RKO (cell line): Measurements from ENCODE around the gene NOS1AP.
"Not testable (repeated sequence)": the region's sequence is repeated elsewhere in the genome, so short reads cannot be mapped to it uniquely, and the experiment has no call there.

ENCODE experiments used
- DNase-seq: peaks from one replicate; pipeline ENCODE4 v3.0.0-alpha.2; 2016; ENCODE audit warnings: low spot score

NOS1AP gene

GRCh38 chr1:162059721-162060120, 9.8 kb upstream of the NOS1AP start:
- no peak for DNase-seq

DNA sequence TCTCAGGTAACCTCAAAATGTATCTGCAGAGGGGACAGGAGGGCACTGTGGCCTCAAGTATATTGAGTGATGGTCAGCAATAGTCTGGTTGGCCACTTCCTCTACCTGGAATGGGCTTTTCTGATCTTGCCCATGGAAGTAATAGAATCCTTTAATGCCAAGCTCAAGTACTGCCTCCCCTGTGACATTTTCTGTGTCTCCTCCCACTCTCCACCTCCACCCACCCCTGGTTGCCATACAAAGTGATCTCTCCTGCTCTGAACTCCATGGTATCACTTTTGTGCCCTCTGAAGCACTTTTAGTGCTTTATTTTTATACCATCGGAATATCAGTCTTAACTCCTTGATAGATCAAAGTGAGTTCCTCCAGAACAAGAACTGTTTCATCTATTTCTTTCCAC, 9.2 kb upstream of the NOS1AP start:
- DNase-seq, result no peak

DNA sequence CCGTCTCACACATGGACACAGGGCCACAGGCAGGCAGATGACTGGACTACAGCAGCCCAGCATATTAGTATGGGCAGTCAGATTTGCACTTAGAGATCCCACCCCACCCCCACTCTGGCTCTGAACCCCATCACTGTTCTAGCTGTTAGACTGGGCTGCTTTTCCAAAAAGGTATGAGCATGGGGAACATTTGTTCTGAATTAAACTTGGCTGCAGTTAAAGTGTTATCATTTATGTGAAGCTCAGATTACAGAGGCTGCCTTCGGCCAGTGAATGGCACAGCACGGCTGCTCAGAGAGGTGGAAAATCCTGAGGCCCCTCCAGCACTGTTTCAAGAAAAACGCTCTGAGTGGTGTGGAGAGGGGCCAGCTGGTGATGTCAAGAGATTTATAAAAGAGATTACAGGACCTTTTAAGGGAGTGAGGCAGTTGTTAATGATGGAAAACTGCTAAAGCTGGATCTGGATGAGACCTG, 6.9 kb upstream of the NOS1AP start:
- no peak for DNase-seq

GRCh38 chr1:162065016-162065415, 4.5 kb upstream of the NOS1AP start:
- no peak for DNase-seq

DNA sequence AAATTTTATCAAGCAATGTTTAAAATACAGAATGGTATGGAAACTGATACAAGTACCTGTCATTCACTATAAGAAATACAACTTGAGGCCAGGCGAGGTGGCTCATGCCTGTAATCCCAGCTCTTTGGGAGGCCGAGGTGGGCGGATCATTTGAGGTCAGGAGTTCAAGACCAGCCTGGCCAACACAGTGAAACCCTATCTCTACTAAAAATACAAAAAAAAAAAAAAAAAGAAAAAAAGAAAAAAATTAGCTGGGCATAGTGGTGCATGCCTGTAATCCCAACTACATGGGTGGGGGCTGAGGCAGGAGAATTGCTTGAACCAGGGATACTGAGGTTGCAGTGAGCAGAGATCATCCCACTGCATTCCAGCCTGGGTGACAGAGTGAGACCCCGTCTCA, 2.7 kb upstream of the NOS1AP start:
- DNase-seq, result not testable (repeated sequence)

DNA sequence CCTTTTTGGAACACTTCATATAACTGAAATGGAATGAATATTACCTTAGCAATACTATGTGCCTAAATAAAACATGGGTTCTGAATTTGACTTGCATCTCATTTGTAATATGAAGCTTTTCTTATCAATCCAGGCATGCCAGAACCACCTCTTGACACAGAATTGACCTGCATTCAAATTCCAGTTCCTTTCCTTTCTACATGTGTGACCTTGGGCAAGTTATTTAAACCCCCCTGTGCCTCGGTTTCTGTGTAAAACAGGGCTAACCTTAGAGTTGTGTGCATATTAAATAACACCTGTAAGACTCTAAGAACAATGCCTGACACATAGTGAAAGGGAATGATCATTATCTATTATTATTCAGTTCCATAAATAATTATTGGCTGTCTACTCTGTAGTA, 2.0 kb upstream of the NOS1AP start:
- no peak for DNase-seq

DNA sequence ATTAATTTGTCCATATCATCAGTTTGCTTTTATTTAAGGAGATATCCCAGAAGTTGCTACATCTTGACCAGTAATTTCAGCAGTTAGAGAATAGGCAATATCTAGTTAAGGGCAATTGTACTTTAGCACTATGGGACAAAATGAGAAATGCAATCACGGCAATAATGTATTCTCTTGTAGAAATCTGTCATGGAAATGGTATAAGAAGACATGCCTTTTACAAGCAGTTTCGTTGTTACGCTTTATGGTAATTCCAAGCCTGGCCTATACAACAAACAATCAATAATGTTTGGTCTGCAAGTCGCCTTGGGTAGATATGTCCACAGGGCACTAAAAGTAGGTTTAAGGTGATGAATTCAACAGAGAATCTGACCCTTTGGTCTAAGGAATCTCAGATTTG, 1.2 kb upstream of the NOS1AP start:
- no peak for DNase-seq

DNA sequence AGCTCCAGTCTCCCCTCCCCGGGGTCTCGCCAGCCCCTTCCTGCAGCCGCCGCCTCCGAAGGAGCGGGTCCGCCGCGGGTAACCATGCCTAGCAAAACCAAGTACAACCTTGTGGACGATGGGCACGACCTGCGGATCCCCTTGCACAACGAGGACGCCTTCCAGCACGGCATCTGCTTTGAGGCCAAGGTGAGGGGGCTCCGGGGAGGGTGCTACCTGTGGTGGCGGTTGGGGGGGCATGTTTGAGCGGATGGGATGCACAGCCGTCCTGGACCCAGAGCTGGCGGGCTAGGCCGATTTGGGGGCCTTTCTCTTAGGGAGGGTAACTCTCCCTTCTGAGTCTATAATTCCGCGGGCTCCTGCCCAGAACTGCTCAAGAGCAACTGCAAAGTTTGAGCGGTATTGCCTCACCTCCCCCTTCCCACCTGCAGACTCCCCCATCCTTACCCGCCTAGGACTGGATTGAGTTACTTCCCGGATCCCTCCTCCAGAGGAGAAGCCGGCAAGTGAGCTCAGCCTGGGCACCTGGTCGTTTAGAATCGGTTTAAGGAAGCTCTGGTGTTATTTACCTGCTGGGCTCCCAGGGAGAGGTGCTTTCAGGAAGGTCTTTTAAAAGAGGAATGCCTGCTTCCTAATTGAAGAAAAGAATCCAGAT, 730 bp downstream of the NOS1AP start:
- no peak for DNase-seq

DNA sequence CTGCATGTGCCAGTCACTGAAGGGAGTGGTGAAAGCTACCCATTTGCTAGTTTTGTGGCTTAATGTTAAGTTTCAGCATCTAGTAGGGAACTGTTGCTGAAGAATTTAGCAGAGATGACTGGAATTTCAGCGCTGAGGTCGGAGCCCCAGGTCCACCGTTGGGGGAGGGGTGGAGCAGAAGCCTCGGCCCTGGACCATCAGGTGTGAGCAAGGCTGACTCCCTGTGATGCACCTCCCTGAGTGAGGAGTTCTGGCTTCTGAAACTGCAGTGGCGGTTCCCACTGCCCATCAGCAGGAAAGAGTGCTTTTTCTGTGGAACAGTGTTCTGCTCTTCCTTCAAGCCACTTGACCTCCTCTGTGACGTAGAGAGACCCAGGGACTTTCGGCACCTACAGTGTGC, 1.3 kb downstream of the NOS1AP start:
- no peak for DNase-seq

- DNase-seq, result no peak
Observed at GRCh38 chr1:162072740-162073139, 3.2 kb downstream of the NOS1AP start.

GRCh38 chr1:162074276-162075005, 5.0 kb downstream of the NOS1AP start:
- DNase-seq, result peak; percentile 30

DNA sequence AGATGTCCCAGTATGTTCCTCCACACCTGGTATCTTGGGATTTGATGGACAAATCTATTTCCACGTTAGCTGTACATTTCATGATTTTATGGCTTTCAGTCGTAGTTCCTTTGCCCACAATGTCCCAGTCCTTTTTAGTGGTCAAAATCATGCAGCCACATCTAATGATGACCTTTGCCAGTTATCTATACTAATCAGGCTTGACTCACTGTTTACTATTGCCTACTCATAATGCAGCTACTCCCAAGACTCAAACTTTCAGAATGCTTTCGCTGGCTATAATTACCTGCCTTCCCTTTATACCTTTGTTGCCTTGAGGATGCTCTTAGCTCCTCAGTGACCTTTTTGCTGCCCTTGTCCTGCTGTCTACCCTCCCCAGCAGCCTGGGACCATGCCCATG, 6.4 kb downstream of the NOS1AP start:
- no peak for DNase-seq

GRCh38 chr1:162077648-162078299, 8.3 kb downstream of the NOS1AP start:
- no peak for DNase-seq

DNA sequence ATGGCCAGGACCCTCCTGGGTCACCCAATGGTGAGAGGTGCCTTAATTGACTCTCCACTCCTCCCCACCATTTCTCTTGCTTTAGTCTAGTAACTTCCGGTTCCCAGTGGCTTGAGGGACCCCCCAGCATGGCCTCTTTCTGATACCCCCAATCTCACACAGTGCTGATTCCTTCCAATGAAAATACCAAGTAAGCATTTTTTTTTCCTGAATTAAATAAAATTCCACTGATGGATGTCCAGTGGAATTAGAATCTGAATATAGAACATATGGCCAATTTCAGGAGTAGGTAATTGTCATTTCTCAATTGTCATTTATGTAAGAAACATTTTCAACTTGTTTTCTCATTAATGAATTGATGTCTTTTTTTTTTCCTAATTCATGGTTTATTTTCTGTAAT, 9.5 kb downstream of the NOS1AP start:
- DNase-seq, result no peak

DNA sequence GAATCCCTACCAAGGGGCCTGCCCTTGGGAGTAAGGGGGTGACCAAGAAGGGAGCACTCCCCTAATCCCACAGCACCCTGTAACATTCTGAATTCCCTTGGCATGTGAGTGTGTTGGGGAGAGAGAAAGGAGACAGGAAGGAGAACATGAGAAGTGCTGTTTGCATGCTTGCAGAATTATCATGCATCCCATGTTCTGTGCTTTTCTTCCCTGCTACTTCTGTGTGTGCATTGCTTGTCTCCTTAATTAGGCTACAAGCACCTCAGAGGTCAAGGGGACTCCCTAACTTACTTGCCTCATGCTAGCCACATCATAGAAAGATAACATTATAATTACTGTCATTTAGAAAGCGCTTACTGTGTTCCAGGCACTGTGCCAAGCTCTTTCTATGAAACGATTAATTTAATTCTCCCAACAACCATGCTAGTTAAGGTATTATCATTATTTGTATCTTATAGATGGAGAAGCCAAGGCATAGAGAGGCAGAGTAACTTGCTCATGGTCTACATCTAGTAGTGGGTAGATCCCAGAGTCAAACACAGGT, 11.1 kb downstream of the NOS1AP start:
- DNase-seq, result no peak

GRCh38 chr1:162081316-162081715, 11.8 kb downstream of the NOS1AP start:
- DNase-seq, result no peak

DNA sequence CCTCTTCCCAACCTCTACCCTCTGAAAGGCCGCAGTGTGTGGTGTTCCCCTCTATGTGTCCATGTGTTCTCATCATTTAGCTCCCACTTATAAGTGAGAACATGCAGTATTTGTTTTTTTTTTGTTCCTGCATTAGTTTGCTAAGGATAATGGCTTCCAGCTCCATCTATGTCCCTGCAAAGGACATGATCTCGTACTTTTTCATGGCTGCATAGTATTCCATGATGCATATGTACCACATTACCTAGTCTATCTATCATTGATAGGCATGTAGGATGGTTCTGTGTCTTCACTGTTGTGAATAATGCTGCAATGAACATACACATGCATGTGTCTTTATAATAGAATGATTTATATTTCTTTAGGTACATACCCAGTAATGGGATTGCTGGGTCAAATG, 12.6 kb downstream of the NOS1AP start:
- not testable (repeated sequence) for DNase-seq

- no peak for DNase-seq
Observed at GRCh38 chr1:162083273-162083672, 13.8 kb downstream of the NOS1AP start.

- no peak for DNase-seq
Observed at GRCh38 chr1:162085991-162086390, 16.5 kb downstream of the NOS1AP start.

GRCh38 chr1:162087111-162087510, 17.6 kb downstream of the NOS1AP start:
- DNase-seq, result no peak

GRCh38 chr1:162087574-162087973, 18.1 kb downstream of the NOS1AP start:
- no peak for DNase-seq

DNA sequence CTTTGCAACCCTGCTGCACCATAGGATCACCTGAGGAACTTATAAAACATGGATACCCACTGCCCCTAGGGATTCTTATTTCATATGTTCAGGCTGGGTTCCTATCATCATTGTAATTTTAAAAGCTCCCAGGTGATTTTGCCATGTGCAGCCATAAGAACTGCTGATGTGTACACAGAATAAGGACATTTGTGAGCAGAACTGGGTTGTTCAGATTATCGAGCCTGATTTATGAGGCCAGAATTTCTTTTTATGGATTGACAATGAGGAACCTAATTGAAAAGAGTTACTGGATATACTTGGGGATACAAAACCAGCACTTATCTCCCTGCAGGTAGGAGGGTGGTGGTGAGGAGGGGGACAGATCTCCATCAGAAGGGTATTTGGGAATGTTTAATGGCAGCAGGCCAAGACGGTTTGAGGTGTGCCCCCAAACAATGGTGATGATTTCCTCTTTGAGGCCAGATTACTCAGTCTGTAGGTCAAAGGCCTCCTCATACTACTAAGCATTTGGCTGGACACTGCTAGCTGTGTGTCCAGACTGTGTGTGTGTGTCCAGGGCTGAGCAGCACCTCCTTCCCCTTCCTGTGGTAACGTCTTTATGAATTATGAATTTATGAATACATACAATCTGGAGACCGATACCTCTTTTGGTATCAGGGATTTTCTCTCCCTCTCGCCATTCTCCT, 18.9 kb downstream of the NOS1AP start:
- no peak for DNase-seq
